HepG2 (cell line): ENCODE data around the gene SYNGR2. TPM values are rescaled to one million over a fixed set of nuclear protein-coding genes. Genes with fewer than 3 reads are reported as not detected.

Experiments used
- CTCF ChIP-seq: sonication (generic); formaldehyde crosslinking; IDR thresholded peaks from 2 replicates; pipeline ENCODE4 v1.5.0; 2020; ENCODE audit warnings: mild to moderate bottlenecking, missing genetic modification reagents, moderate library complexity
- EP300 ChIP-seq, 3 experiments: sonication (generic) in 1 of 3; formaldehyde crosslinking in 1 of 3; IDR thresholded peaks; 2 replicates each; pipeline versions ENCODE4 v1.5.1 to v1.6.1; 2011 to 2020; ENCODE audit warnings: low read depth in 2 of 3, low read length in 2 of 3, borderline replicate concordance in 1 of 3, improper control_type of control experiment in 1 of 3, mild to moderate bottlenecking in 1 of 3, missing genetic modification reagents in 1 of 3, moderate library complexity in 1 of 3
- FLYWCH1 ChIP-seq: sonication (generic); formaldehyde crosslinking; IDR thresholded peaks from 2 replicates; pipeline ENCODE4 v1.8.1; 2023; ENCODE audit warnings: mild to moderate bottlenecking, missing genetic modification reagents
- GATAD2A ChIP-seq: IDR thresholded peaks from 2 replicates; pipeline ENCODE4 v1.6.1; 2016
- KMT2B ChIP-seq: IDR thresholded peaks from 2 replicates; pipeline ENCODE4 v1.6.1; 2016; ENCODE audit warnings: missing genetic modification reagents, missing compliant biosample characterization
- PBX3 ChIP-seq: sonication (generic); formaldehyde crosslinking; IDR thresholded peaks from 2 replicates; pipeline ENCODE4 v1.8.1; 2023; ENCODE audit warnings: missing genetic modification reagents, inconsistent platforms, borderline replicate concordance
- RFX1 ChIP-seq: fragments of 450-650 bp; IDR thresholded peaks from 2 replicates; pipeline ENCODE4 v1.6.1; 2017
- TARDBP ChIP-seq: sonication (generic); formaldehyde crosslinking; IDR thresholded peaks from 2 replicates; pipeline ENCODE4 v1.8.0; 2022; ENCODE audit warnings: mild to moderate bottlenecking, missing genetic modification reagents
- TFDP2 ChIP-seq: sonication (generic); formaldehyde crosslinking; IDR thresholded peaks from 2 replicates; pipeline ENCODE4 v1.4.0; 2020; ENCODE audit warnings: missing genetic modification reagents
- TSC22D2 ChIP-seq: sonication (generic); formaldehyde crosslinking; IDR thresholded peaks from 2 replicates; pipeline ENCODE4 v1.5.1; 2020; ENCODE audit warnings: missing genetic modification reagents, mild to moderate bottlenecking, borderline replicate concordance
- U2AF1 ChIP-seq: fragments of 200-400 bp; formaldehyde crosslinking; optimal IDR thresholded peaks from 2 replicates; pipeline ENCODE3; 2017; ENCODE audit warnings: mild to moderate bottlenecking, low read depth, low read length
- ZBTB2 ChIP-seq: sonication (generic); formaldehyde crosslinking; IDR thresholded peaks from 2 replicates; pipeline ENCODE4 v1.8.0; 2022; ENCODE audit warnings: low read depth, missing genetic modification reagents
- ZFP36 ChIP-seq: fragments of 150-350 bp; IDR thresholded peaks from 2 replicates; pipeline ENCODE4 v1.6.1; 2018; ENCODE audit warnings: borderline replicate concordance, low read length, low read depth; ENCODE audit not compliant: partially characterized antibody
- ZKSCAN5 ChIP-seq: sonication (generic); formaldehyde crosslinking; IDR thresholded peaks from 2 replicates; pipeline ENCODE4 v1.5.1; 2020; ENCODE audit warnings: mild to moderate bottlenecking, missing genetic modification reagents
- ZMAT3 ChIP-seq: sonication (generic); formaldehyde crosslinking; conservative IDR thresholded peaks from 2 replicates; pipeline ENCODE4 v1.7.0; 2021; ENCODE audit warnings: missing genetic modification reagents
- ZMYM3 ChIP-seq: sonication (generic); formaldehyde crosslinking; IDR thresholded peaks from 2 replicates; pipeline ENCODE4 v1.5.1; 2020; ENCODE audit warnings: mild to moderate bottlenecking, missing genetic modification reagents
- ZNF207 ChIP-seq: fragments of 450-650 bp; IDR thresholded peaks from 2 replicates; pipeline ENCODE4 v1.6.1; 2016; ENCODE audit warnings: antibody characterized with exemption, borderline replicate concordance
- ZNF354B ChIP-seq: sonication (generic); formaldehyde crosslinking; IDR thresholded peaks from 2 replicates; pipeline ENCODE4 v1.8.0; 2022; ENCODE audit warnings: mild to moderate bottlenecking, missing genetic modification reagents
- ZNF572 ChIP-seq: sonication (generic); formaldehyde crosslinking; IDR thresholded peaks from 2 replicates; pipeline ENCODE4 v1.5.1; 2020; ENCODE audit warnings: mild to moderate bottlenecking, missing genetic modification reagents
- ZNF775 ChIP-seq: sonication (generic); formaldehyde crosslinking; IDR thresholded peaks from 2 replicates; pipeline ENCODE4 v1.4.0; 2020; ENCODE audit warnings: missing genetic modification reagents, mild to moderate bottlenecking, moderate library complexity, borderline replicate concordance
- polyA plus RNA-seq, 8 experiments: library from polyadenylated mRNA; depleted of rRNA in 3 of 8; stranded (reverse) in 7 of 8; unstranded in 1 of 8; fragments of >200 nt; fragmentation: Illumina TruSeq in 4 of 8; extraction: Trizol in 4 of 8; gene quantifications; 2 replicates each; pipeline versions ENCODE4 v1.2.1 to v1.2.3, GENCODE V29; 2011 to 2016; ENCODE audit warnings: low read depth in 4 of 8, missing spikeins in 1 of 8, mixed read lengths in 1 of 8; ENCODE audit not compliant: insufficient read depth in 1 of 8
- total RNA-seq, 5 experiments: library from RNA; depleted of rRNA; stranded (reverse); fragments of >200 nt; fragmentation: Illumina TruSeq; extraction: Trizol; gene quantifications; 2 replicates each; pipeline ENCODE4 v1.2.3, GENCODE V29; 2016; ENCODE audit warnings: low read depth in 1 of 5
- TF ChIP-seq, protein P1 (sequence below): sonication (generic); formaldehyde crosslinking; IDR thresholded peaks from 2 replicates; pipeline ENCODE4 v1.4.0; 2020; ENCODE audit warnings: missing genetic modification reagents

Gene SYNGR2
- total and polyA plus RNA-seq, 2 of the 13 experiments (the other 11 are each of a cell fraction or from before 2014, with no cell fraction given): 46.7 to 170 TPM

DNA sequence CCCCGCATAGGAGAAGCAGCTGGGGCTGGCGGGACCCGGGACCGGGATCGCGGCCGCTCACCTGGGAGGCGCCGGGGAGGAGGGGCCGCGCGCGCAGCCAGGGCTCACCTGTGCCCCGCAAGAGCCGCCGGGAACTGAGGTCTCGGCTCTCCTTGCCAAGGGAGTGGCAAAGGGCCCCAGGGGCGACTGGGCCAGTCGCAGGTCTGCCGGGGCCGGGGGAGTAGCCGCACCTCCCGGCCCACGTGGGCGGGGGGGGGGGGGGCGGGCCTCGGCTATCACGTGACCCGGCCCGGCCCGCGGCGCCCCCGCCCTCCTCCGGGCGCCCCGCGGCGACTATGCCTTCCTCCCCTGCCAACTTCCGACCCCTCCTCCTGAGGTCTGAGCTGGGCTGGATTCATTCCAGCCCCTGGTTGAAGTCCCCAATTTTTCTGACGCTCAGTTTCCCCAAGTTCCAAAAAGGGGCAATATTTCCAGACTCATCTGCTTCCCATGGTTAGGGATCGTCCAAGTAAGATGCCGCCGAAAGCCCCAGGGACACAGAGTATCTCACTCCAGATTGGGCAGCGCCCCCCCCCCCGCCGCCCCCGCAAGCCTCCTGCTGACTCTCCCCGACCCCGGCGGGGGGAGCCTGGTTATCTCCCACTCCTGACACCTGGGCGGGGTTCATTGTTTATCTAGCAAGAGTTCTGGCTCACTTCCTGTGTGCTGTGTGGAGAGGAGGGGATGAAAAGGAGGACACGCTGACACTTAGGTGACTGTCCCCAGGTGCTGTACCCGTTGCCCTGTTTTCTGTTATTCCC lies 39.6 kb upstream of the SYNGR2 start, which contains the start of gene TMC6 (continued):
- no peak for TF ChIP-seq ZKSCAN5 (CRISPR knock-in tag)
- TF ChIP-seq FLYWCH1 (CRISPR knock-in tag): no peak
- TF ChIP-seq RFX1: no peak
- TF ChIP-seq ZNF775 (CRISPR knock-in tag): no peak
- TF ChIP-seq GATAD2A (CRISPR knock-in tag): peak; percentile 41
- TF ChIP-seq EP300 (IDR thresholded peaks at IDR 0.05; ENCODE audit: low read depth in 2 of 2, low read length in 2 of 2): no peak
- TF ChIP-seq EP300 (CRISPR knock-in tag; IDR thresholded peaks at IDR 0.05; ENCODE audit: borderline replicate concordance): no peak; the same call in 1 of the 2 replicates
- TF ChIP-seq ZMYM3 (CRISPR knock-in tag): no peak
- TF ChIP-seq U2AF1: no peak
- TF ChIP-seq KMT2B (CRISPR knock-in tag): no peak
- no peak for TF ChIP-seq TSC22D2 (CRISPR knock-in tag)
- TF ChIP-seq ZFP36: no peak
- TF ChIP-seq CTCF (CRISPR knock-in tag): no peak
- TF ChIP-seq ZMAT3 (CRISPR knock-in tag): peak; percentile 1; the same call in 1 of the 2 replicates
- TF ChIP-seq TARDBP (CRISPR knock-in tag): peak; percentile 36
- TF ChIP-seq PBX3 (CRISPR knock-in tag): no peak
- peak; percentile 54; the same call in 1 of the 2 replicates for TF ChIP-seq ZBTB2 (CRISPR knock-in tag)
- no peak for TF ChIP-seq TFDP2 (CRISPR knock-in tag)
- no peak for TF ChIP-seq ZNF354B (CRISPR knock-in tag)
- no peak for TF ChIP-seq ZNF572 (CRISPR knock-in tag)
- no peak for TF ChIP-seq ZNF207
- TF ChIP-seq, protein P1, sequence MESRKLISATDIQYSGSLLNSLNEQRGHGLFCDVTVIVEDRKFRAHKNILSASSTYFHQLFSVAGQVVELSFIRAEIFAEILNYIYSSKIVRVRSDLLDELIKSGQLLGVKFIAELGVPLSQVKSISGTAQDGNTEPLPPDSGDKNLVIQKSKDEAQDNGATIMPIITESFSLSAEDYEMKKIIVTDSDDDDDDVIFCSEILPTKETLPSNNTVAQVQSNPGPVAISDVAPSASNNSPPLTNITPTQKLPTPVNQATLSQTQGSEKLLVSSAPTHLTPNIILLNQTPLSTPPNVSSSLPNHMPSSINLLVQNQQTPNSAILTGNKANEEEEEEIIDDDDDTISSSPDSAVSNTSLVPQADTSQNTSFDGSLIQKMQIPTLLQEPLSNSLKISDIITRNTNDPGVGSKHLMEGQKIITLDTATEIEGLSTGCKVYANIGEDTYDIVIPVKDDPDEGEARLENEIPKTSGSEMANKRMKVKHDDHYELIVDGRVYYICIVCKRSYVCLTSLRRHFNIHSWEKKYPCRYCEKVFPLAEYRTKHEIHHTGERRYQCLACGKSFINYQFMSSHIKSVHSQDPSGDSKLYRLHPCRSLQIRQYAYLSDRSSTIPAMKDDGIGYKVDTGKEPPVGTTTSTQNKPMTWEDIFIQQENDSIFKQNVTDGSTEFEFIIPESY (CRISPR knock-in tag): no peak
